Smooth muscle cell (in vitro differentiated cells): ENCODE data around the gene AHCTF1. TPM values are rescaled to one million over a fixed set of nuclear protein-coding genes. Genes with fewer than 3 reads are reported as not detected.
"Not testable (repeated sequence)": the region's sequence is repeated elsewhere in the genome, so short reads cannot be mapped to it uniquely, and the experiment has no call there.

Experiments
- DNase-seq: peaks from one replicate; lab custom pipeline; 2025; ENCODE audit not compliant: unreplicated experiment; lab: John Stamatoyannopoulos, UW
- H2AFZ ChIP-seq: fragments of 200-600 bp; sonication (generic); 2 replicates; pipeline ENCODE4 v1.6.0; 2016; ENCODE audit warnings: antibody characterized with exemption, low read depth, mild to moderate bottlenecking
- H3F3A ChIP-seq: fragments of 200-600 bp; sonication (generic); 2 replicates; pipeline ENCODE4 v1.6.0; 2017; ENCODE audit warnings: antibody characterized with exemption, low read depth
- H3K27ac ChIP-seq: fragments of 200-600 bp; sonication (generic); 2 replicates; pipeline ENCODE4 v1.5.1; 2016; ENCODE audit warnings: low read depth, mild to moderate bottlenecking
- H3K27me3 ChIP-seq: fragments of 200-600 bp; sonication (generic); 2 replicates; pipeline ENCODE4 v1.6.1; 2016; ENCODE audit warnings: low read depth, mild to moderate bottlenecking
- H3K36me3 ChIP-seq: fragments of 200-600 bp; sonication (generic); 2 replicates; pipeline ENCODE4 v1.5.1; 2016; ENCODE audit warnings: low read depth
- H3K4me1 ChIP-seq: fragments of 200-600 bp; sonication (generic); 2 replicates; pipeline ENCODE4 v1.5.1; 2016; ENCODE audit warnings: low read depth
- H3K4me2 ChIP-seq: fragments of 200-600 bp; sonication (generic); 2 replicates; pipeline ENCODE4 v1.6.0; 2016; ENCODE audit warnings: mild to moderate bottlenecking
- H3K4me3 ChIP-seq: fragments of 200-600 bp; sonication (generic); 2 replicates; pipeline ENCODE4 v1.5.1; 2016; ENCODE audit warnings: mild to moderate bottlenecking
- H3K79me2 ChIP-seq: fragments of 200-600 bp; sonication (generic); 2 replicates; pipeline ENCODE4 v1.6.0; 2016; ENCODE audit warnings: low read depth, mild to moderate bottlenecking
- H3K9ac ChIP-seq: fragments of 200-600 bp; sonication (generic); 2 replicates; pipeline ENCODE4 v1.6.0; 2016; ENCODE audit warnings: low read depth
- H3K9me3 ChIP-seq: fragments of 200-600 bp; sonication (generic); replicated peaks from 2 replicates; pipeline ENCODE4 v1.5.1; 2016; ENCODE audit warnings: low read depth
- H4K20me1 ChIP-seq: fragments of 200-600 bp; sonication (generic); 2 replicates; pipeline ENCODE4 v1.6.0; 2016; ENCODE audit warnings: low read depth
- WGBS: methylation state at CpG from one replicate; pipeline ENCODE4 v1.1.7; 2016; ENCODE audit warnings: low lambda C conversion rate; 5-methylcytosine and 5-hydroxymethylcytosine counted together
- polyA plus RNA-seq: library from polyadenylated mRNA; unstranded; fragments of >200 nt; fragmentation: Nextera tagmentation; extraction: Ambion mirVana; gene quantifications from 2 replicates; pipeline ENCODE4 v1.2.1, GENCODE V29; 2016
- total RNA-seq: library from RNA; depleted of rRNA; stranded (reverse); fragments of >200 nt; gene quantifications from 2 replicates; pipeline ENCODE4 v1.2.3, GENCODE V29; 2014
- TF ChIP-seq, protein P1 (sequence below): fragments of 200-600 bp; sonication (generic); IDR thresholded peaks from 2 replicates; pipeline ENCODE4 v1.5.1; 2017; ENCODE audit warnings: borderline replicate concordance, mild to moderate bottlenecking, antibody characterized with exemption; ENCODE audit not compliant: insufficient read depth, poor library complexity, severe bottlenecking

AHCTF1 gene
- total and polyA plus RNA-seq, 2 experiments from 2014 or later: 7.2 to 34.0 TPM

GRCh38 chr1:246893191-246893939, 38.4 kb downstream of the AHCTF1 start:
- Histone ChIP-seq H3K27ac (no peak overlapping the region), H3K27me3 (no peaks in the 10 kb centered on the region), H4K20me1 (no peaks in the 10 kb centered on the region), H3F3A (no peaks in the 10 kb centered on the region), H3K9ac (no peak overlapping the region), H2AFZ (no peak overlapping the region), H3K4me2 (no peak overlapping the region), H3K9me3 (no peaks in the 10 kb centered on the region), H3K4me3 (no peak overlapping the region), H3K79me2 (no peaks in the 10 kb centered on the region), H3K4me1 (no peaks in the 10 kb centered on the region), H3K36me3 (peaks cover 57% of the 10 kb centered on the region)
- 97% methylated on average over 5 of the region's 5 CpGs for WGBS
- TF ChIP-seq, protein P1, sequence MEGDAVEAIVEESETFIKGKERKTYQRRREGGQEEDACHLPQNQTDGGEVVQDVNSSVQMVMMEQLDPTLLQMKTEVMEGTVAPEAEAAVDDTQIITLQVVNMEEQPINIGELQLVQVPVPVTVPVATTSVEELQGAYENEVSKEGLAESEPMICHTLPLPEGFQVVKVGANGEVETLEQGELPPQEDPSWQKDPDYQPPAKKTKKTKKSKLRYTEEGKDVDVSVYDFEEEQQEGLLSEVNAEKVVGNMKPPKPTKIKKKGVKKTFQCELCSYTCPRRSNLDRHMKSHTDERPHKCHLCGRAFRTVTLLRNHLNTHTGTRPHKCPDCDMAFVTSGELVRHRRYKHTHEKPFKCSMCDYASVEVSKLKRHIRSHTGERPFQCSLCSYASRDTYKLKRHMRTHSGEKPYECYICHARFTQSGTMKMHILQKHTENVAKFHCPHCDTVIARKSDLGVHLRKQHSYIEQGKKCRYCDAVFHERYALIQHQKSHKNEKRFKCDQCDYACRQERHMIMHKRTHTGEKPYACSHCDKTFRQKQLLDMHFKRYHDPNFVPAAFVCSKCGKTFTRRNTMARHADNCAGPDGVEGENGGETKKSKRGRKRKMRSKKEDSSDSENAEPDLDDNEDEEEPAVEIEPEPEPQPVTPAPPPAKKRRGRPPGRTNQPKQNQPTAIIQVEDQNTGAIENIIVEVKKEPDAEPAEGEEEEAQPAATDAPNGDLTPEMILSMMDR: no peak
- DNase-seq: no peak

GRCh38 chr1:246891105-246891504, 40.6 kb downstream of the AHCTF1 start:
- DNase-seq: no peak
- Histone ChIP-seq H3K27me3 (no peaks in the 10 kb centered on the region), H3K4me1 (no peaks in the 10 kb centered on the region), H3K36me3 (peaks cover 57% of the 10 kb centered on the region), H3K27ac (no peak overlapping the region), H2AFZ (no peak overlapping the region), H3K9ac (no peak overlapping the region), H3K79me2 (no peaks in the 10 kb centered on the region), H3K4me2 (no peak overlapping the region), H3F3A (no peaks in the 10 kb centered on the region), H3K9me3 (no peaks in the 10 kb centered on the region), H4K20me1 (no peaks in the 10 kb centered on the region), H3K4me3 (no peak overlapping the region)
- TF ChIP-seq, protein P1: no peak

DNA sequence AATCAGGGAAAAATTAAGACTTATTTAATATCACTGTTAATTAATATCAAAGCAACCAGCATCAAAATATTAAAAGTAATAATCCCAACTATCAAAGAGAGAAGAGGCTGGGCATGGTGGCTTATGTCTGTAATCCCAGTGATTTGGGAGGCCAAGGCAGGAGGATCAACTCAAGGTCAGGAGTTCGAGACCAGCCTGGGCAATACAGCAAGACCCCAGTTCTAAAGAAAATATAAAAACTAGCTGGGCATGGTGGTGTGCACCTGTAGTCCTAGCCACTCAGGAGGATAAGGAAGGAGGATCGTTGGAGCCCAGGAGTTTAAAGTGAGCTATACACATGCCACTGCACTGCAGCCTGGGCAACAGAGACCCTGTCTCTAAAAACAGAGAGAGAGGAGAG, 43.2 kb downstream of the AHCTF1 start:
- TF ChIP-seq, protein P1: no peak
- Histone ChIP-seq H3K27me3 (no peaks in the 10 kb centered on the region), H3K4me3 (no peak overlapping the region), H3K27ac (no peak overlapping the region), H3K4me2 (no peak overlapping the region), H3K9ac (no peak overlapping the region), H3K4me1 (no peaks in the 10 kb centered on the region), H3F3A (no peaks in the 10 kb centered on the region), H3K9me3 (no peaks in the 10 kb centered on the region), H3K36me3 (peaks cover 44% of the 10 kb centered on the region), H2AFZ (no peak overlapping the region), H3K79me2 (no peaks in the 10 kb centered on the region), H4K20me1 (no peaks in the 10 kb centered on the region)
- 100% methylated on average over 2 of the region's 2 CpGs for WGBS
- DNase-seq: no peak

GRCh38 chr1:246885389-246885788, 46.4 kb downstream of the AHCTF1 start:
- H3K9ac ChIP-seq, H4K20me1 ChIP-seq, DNase-seq, H3K9me3 ChIP-seq, H3K4me2 ChIP-seq, H3K79me2 ChIP-seq, H3F3A ChIP-seq, H3K4me1 ChIP-seq, H2AFZ ChIP-seq, H3K27me3 ChIP-seq, H3K4me3 ChIP-seq: not testable (repeated sequence)
- Histone ChIP-seq H3K27ac (peak overlapping the region; percentile 82), H3K36me3 (peaks cover 31% of the 10 kb centered on the region)
- WGBS: 85% methylated on average over 5 of the region's 5 CpGs
